Measurements from ENCODE around the gene DDX5. TPM values are rescaled to one million over a fixed set of nuclear protein-coding genes. Genes with fewer than 3 reads are reported as not detected.

The DDX5 gene
- total RNA-seq (100 to 1,000 TPM; 557 to 697 TPM), polyA plus RNA-seq (ENCODE audit: insufficient read depth, low read depth, low replicate concordance) (516 TPM)
- long read RNA-seq, donor 1, transcript DDX5-215 (12 exons, 3,558 nt) = minor isoform, 19 of 333 reads
- long read RNA-seq, donor 1, transcript DDX5-201 (13 exons, 2,554 nt) = major isoform, 156 of 333 reads
- long read RNA-seq, donor 1, transcript DDX5-233 (2 exons, 699 nt) = minor isoform, 11 of 333 reads
- long read RNA-seq, donor 1, partial matches to known transcripts = 132 of 333 reads
- long read RNA-seq, donor 1, other reads (novel, unspliced or antisense) = 5 of 333 reads
- long read RNA-seq, donor 2, transcript DDX5-201 (13 exons, 2,554 nt) = major isoform, 90 of 201 reads
- long read RNA-seq, donor 2, transcript DDX5-233 (2 exons, 699 nt) = minor isoform, 6 of 201 reads
- long read RNA-seq, donor 2, partial matches to known transcripts = 92 of 201 reads
- long read RNA-seq, donor 2, other reads (novel, unspliced or antisense) = 0 of 201 reads

GRCh38 chr17:64506201-64506575, at the start of gene DDX5:
TSS of gene DDX5 (minus strand) at chr17:64506289. CDS start at chr17:64506119, 170 bp downstream.
- peak; percentile 81 for TF ChIP-seq POLR2A (IDR thresholded peaks at IDR 0.05)
- TF ChIP-seq, protein P1, sequence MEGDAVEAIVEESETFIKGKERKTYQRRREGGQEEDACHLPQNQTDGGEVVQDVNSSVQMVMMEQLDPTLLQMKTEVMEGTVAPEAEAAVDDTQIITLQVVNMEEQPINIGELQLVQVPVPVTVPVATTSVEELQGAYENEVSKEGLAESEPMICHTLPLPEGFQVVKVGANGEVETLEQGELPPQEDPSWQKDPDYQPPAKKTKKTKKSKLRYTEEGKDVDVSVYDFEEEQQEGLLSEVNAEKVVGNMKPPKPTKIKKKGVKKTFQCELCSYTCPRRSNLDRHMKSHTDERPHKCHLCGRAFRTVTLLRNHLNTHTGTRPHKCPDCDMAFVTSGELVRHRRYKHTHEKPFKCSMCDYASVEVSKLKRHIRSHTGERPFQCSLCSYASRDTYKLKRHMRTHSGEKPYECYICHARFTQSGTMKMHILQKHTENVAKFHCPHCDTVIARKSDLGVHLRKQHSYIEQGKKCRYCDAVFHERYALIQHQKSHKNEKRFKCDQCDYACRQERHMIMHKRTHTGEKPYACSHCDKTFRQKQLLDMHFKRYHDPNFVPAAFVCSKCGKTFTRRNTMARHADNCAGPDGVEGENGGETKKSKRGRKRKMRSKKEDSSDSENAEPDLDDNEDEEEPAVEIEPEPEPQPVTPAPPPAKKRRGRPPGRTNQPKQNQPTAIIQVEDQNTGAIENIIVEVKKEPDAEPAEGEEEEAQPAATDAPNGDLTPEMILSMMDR (IDR thresholded peaks at IDR 0.05) = peak in 1 of 3 experiments; percentile 6
- intact Hi-C loops (cut with DNase I; ENCODE audit: low total_unique reads) = no loop called here
- H3K36me3 ChIP-seq (ENCODE audit: low read depth, missing control alignments) = no peaks in the 10 kb centered on the region
- H3K4me3 ChIP-seq = peak within 1 kb of the TSS; percentile 98
- no peaks in the 10 kb centered on the region for H3K9me3 ChIP-seq
- peaks cover 14% of the 10 kb centered on the region for H3K4me1 ChIP-seq
- DNase-seq = peak; percentile 98
- H3K27ac ChIP-seq = peak within 1 kb of the TSS; percentile 98 to 100
- WGBS, 2 donors = 0% methylated on average over 11 to 31 of the region's 31 CpGs
- H3K27me3 ChIP-seq = no peaks in the 10 kb centered on the region

DNA sequence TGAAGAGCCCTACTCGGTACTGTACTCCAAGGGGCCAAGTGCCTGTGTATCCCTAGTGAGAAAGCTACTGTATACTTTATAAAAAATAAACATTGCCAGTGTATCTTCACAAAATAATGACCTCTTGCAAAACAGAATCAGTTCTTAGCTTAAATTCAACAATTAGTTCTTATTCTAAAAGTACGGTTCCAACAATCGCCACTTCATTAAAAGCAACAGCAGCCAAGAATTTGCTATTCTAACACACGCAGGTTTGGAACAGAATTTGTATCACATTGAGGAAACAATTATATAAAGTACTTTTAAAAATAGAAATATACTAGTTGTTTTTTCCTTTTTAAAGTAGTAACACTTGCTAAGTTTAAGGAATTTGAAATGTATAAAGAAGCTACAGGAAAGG, 49.2 kb upstream of the DDX5 start:
- Histone ChIP-seq H3K27ac (no peak overlapping the region), H3K4me1 (peaks cover 5% of the 10 kb centered on the region), H3K9me3 (no peaks in the 10 kb centered on the region), H3K27me3 (no peaks in the 10 kb centered on the region), H3K4me3 (no peak overlapping the region), H3K36me3 (ENCODE audit: low read depth, missing control alignments) (no peaks in the 10 kb centered on the region)
- 45 to 62% methylated on average over 4 of the region's 4 CpGs for WGBS, 2 donors
- intact Hi-C loops (cut with DNase I; ENCODE audit: low total_unique reads) = no loop called here
- TF ChIP-seq, protein P1 (IDR thresholded peaks at IDR 0.05) = no peak
- no peak for TF ChIP-seq POLR2A (IDR thresholded peaks at IDR 0.05)
- DNase-seq = no peak

GRCh38 chr17:64554028-64554637, 48.0 kb upstream of the DDX5 start:
- H3K36me3 ChIP-seq (ENCODE audit: low read depth, missing control alignments) = no peaks in the 10 kb centered on the region

DNA sequence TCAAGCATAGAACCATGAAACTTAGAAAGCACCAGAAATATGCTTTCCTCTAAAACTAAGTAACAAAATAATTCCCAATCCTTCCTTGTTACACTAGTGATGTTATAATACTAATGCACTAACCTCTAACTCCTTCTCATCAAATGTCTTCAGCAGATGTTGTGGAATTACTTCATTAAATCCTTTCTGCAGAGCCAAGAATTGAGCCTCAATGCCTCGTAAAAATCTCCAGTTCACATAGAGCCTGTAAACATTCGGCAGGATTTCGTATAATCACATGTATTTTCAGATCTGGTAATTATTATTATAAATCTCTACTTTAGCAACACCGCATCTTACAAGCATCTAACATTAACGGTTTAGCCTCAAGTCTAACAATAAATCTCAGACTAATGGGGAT, 45.4 kb upstream of the DDX5 start:
- TF ChIP-seq POLR2A (IDR thresholded peaks at IDR 0.05) = no peak
- Histone ChIP-seq H3K27ac (no peak overlapping the region), H3K27me3 (no peaks in the 10 kb centered on the region), H3K4me3 (no peak overlapping the region), H3K36me3 (ENCODE audit: low read depth, missing control alignments) (no peaks in the 10 kb centered on the region), H3K4me1 (peaks cover 5% of the 10 kb centered on the region), H3K9me3 (no peaks in the 10 kb centered on the region)
- no peak for DNase-seq
- intact Hi-C loops (cut with DNase I; ENCODE audit: low total_unique reads) = no loop called here
- WGBS, 2 donors = 93 to 95% methylated on average over 5 of the region's 5 CpGs

More at GRCh38 chr17:64554028-64554637, 48.0 kb upstream of the DDX5 start:
- H3K4me3 ChIP-seq = no peak overlapping the region
- DNase-seq = no peak
- H3K27me3 ChIP-seq = no peaks in the 10 kb centered on the region
- intact Hi-C loops (cut with DNase I; ENCODE audit: low total_unique reads) = no loop called here
- TF ChIP-seq, protein P1 (IDR thresholded peaks at IDR 0.05) = no peak
- no peak for TF ChIP-seq POLR2A (IDR thresholded peaks at IDR 0.05)
- no peak overlapping the region for H3K27ac ChIP-seq
- H3K4me1 ChIP-seq = peaks cover 5% of the 10 kb centered on the region
- no peaks in the 10 kb centered on the region for H3K9me3 ChIP-seq

- no peak for TF ChIP-seq POLR2A (IDR thresholded peaks at IDR 0.05)
- TF ChIP-seq, protein P1 (IDR thresholded peaks at IDR 0.05) = no peak
- no peaks in the 10 kb centered on the region for H3K27me3 ChIP-seq
- intact Hi-C loops (cut with DNase I; ENCODE audit: low total_unique reads) = no loop called here
- no peak for DNase-seq
- WGBS, 2 donors = 69 to 77% methylated on average over 10 of the region's 10 CpGs
- H3K4me1 ChIP-seq = no peaks in the 10 kb centered on the region
- H3K4me3 ChIP-seq = no peak overlapping the region
- H3K36me3 ChIP-seq (ENCODE audit: low read depth, missing control alignments) = peaks cover 3% of the 10 kb centered on the region
- no peak overlapping the region for H3K27ac ChIP-seq
- H3K9me3 ChIP-seq = no peaks in the 10 kb centered on the region
Measured at GRCh38 chr17:64547319-64547718, 41.2 kb upstream of the DDX5 start.
